ENCODE data around the gene TBC1D21. TPM values are rescaled to one million over a fixed set of nuclear protein-coding genes. Genes with fewer than 3 reads are reported as not detected.

Gene TBC1D21
- total and polyA plus RNA-seq, 2 of the 8 experiments (the other 6 are each of a cell fraction or from before 2014, with no cell fraction given), result not detected

DNA sequence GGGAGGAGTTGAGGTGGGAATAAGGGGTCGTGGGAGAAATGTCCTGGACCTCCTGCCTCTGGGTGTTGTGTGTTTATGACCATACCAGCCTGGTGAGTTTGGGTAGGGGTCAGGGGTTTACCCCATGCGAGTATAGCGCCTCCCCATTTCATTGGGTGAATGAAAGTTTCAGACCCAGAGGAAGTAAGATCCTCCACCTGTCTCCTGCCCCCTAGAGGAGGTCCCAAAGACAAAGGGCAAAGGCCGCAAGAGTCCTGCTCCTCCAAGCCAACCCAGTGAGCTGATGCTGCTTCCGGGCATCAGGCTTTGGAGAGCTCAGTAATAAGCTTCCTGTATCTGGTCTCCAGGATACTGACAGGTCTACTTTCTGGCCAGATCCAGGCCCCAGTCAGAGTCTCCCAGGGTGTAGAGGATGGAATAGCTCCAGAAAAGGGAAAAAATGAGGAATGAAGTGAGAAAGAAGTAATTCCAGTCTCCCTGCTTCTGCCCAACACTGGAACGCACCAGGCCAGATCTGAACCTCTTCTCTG, 6.4 kb upstream of the TBC1D21 start:
- Histone ChIP-seq H4K20me1 (replicated peaks in 1 of 2; ENCODE audit: control insufficient read depth in 1 of 2, insufficient read depth in 2 of 2, low read length in 2 of 2) (no peaks in the 10 kb centered on the region), H2BK120ac (replicated peaks; ENCODE audit: low read depth, low read length) (no peak overlapping the region), H3K14ac (ENCODE audit: insufficient read length) (no peak overlapping the region), H3K79me2 (ENCODE audit: control insufficient read depth in 1 of 2, insufficient read depth in 2 of 2, low read length in 2 of 2) (no peaks in the 10 kb centered on the region), H2BK15ac (ENCODE audit: low read length) (no peak overlapping the region), H3K27me3 (replicated peaks in 1 of 4; ENCODE audit: control insufficient read depth in 3 of 4, extremely low read depth in 1 of 4, insufficient read depth in 3 of 4, low read length in 3 of 4) (no peaks in the 10 kb centered on the region), H4K91ac (replicated peaks; ENCODE audit: insufficient read length, low read length) (no peak overlapping the region), H3K9ac (replicated peaks in 1 of 4; ENCODE audit: extremely low read depth in 1 of 4, low read depth in 3 of 4, low read length in 3 of 4) (no peak overlapping the region), H3K79me1 (ENCODE audit: low read depth, low read length) (no peaks in the 10 kb centered on the region), H4K5ac (ENCODE audit: insufficient read length, low read depth, low read length) (no peak overlapping the region), H3K4me1 (replicated peaks in 1 of 4; ENCODE audit: control insufficient read depth in 3 of 4, insufficient read depth in 4 of 4, low read length in 3 of 4) (peaks cover 0 to 2% (median 0%) of the 10 kb centered on the region in 4 experiments; a peak in 4 of 7 replicates), H2BK20ac (ENCODE audit: low read length) (peak overlapping the region; percentile 9; the same call in 1 of the 2 replicates), H3K23me2 (ENCODE audit: low read depth, low read length) (no peaks in the 10 kb centered on the region), H4K8ac (ENCODE audit: extremely low read depth, insufficient read depth, low read length) (no peak overlapping the region), H2AFZ (ENCODE audit: low read length) (peak overlapping the region; percentile 48; the same call in 1 of the 2 replicates), H2AK5ac (ENCODE audit: low read depth, low read length) (no peak overlapping the region; the same call in 1 of the 2 replicates), H2BK5ac (ENCODE audit: low read depth, low read length) (peak overlapping the region; percentile 1; the same call in 1 of the 2 replicates), H3K27ac (ENCODE audit: low read depth, low read length) (no peak overlapping the region), H3K36me3 (ENCODE audit: control insufficient read depth in 2 of 4, insufficient read depth in 4 of 4, low read length in 3 of 4) (no peaks in the 10 kb centered on the region), H2BK12ac (ENCODE audit: low read depth, low read length) (peak overlapping the region; percentile 10; the same call in 1 of the 2 replicates), H3K23ac (ENCODE audit: insufficient read length) (no peak overlapping the region), H3K4me2 (ENCODE audit: insufficient read depth in 1 of 2, low read depth in 2 of 2, low read length in 2 of 2) (no peak overlapping the region), H3K9me3 (ENCODE audit: insufficient read depth in 2 of 2, low read depth in 1 of 2, low read length in 1 of 2) (0 out of 4 replicates have a peak, but pooled peaks cover 0 to 3% of the 10 kb centered on the region in 2 experiments), H3K4me3 (ENCODE audit: extremely low read depth in 1 of 4, insufficient read depth in 2 of 4, low read depth in 3 of 4, low read length in 4 of 4) (no peak overlapping the region), H3K56ac (replicated peaks; ENCODE audit: insufficient read length, low read depth, low read length) (no peak overlapping the region), H3K4ac (replicated peaks; ENCODE audit: insufficient read length, low read depth, low read length) (no peak overlapping the region), H3K18ac (ENCODE audit: extremely low read depth, low read length) (peak overlapping the region; percentile 14; the same call in 1 of the 2 replicates)
- peak in 1 of 2 experiments; percentile 72 for DNase-seq (ENCODE audit: low read depth in 1 of 2, low spot score in 2 of 2)
- 50% methylated on average over 6 of the region's 6 CpGs; no CpG with 5 or more reads in 1 of the 2 experiments for WGBS, 2 experiments (ENCODE audit: extremely low coverage in 1 of 2, insufficient coverage in 1 of 2, insufficient read length in 1 of 2, insufficient replicate concordance in 2 of 2, low coverage in 1 of 2, low lambda C conversion rate in 2 of 2, missing lambda C conversion rate in 1 of 2)
- ChIA-PET POLR2A (ENCODE audit: partially characterized antibody) (interaction anchor here (0.7 to 1.3 kb wide), 2 partner anchors 68 to 156 kb away, joined by 3 read pairs; no protein-coding TSS in a partner anchor), CTCF (ENCODE audit: partially characterized antibody) (interaction anchor here (0.6 to 6.5 kb wide), 43 partner anchors 7 to 296 kb away, joined by 3 to 36 read pairs (median 5); partner anchors contain the start of genes LOXL1 and TBC1D21)
- peak; percentile 96 for FAIRE-seq
- TF ChIP-seq SUZ12 (IDR thresholded peaks at IDR 0.05; ENCODE audit: low read length) (no peak), PHF8 (conservative IDR thresholded peaks at IDR 0.05; ENCODE audit: low read depth, low read length) (no peak), EZH2 (IDR thresholded peaks at IDR 0.05; ENCODE audit: low read depth, low read length, severe bottlenecking) (no peak), HDAC2 (IDR thresholded peaks at IDR 0.05; ENCODE audit: borderline replicate concordance in 1 of 2, low read depth in 2 of 2, low read length in 2 of 2) (no peak)

Measured in H1 (cell line).